Prostate gland (tissue), 2 donors: Measurements from ENCODE around the gene TNS3.

Experiments used
- POLR2A ChIP-seq: fragments of 450-650 bp; IDR thresholded peaks from one replicate; pipeline ENCODE4 v1.6.1; 2016; ENCODE audit warnings: antibody characterized with exemption, mild to moderate bottlenecking
- TF ChIP-seq, protein P1 (sequence below), 4 experiments: fragments of 200-600 bp in 2 of 4; fragments of 450-650 bp in 2 of 4; sonication (generic) in 2 of 4; IDR thresholded peaks; 1 replicate in 3 of 4; 2 replicates in 1 of 4; pipeline ENCODE4 v1.5.1; 2016 to 2019; ENCODE audit warnings: antibody characterized with exemption in 4 of 4, mild to moderate bottlenecking in 2 of 4, moderate library complexity in 2 of 4

DNA sequence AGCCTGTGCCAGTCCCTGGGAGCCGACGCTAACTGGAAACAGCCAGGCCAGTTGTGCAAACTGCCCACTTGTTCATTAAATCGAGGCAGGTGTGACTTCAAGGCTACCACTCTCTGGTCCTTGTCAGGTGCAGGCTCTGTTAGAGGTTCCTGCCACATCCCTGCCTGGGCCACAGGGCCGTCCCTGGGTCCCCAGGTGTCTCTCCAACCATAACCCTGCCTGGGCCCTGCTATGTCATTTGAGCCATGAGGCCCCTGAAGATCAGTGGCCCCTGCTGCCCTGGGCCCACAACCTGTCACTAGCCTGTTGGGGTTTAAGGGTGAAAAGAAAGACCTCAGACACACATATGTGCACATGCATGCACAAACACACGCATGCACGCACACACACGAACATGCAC is 326.9 kb downstream of the TNS3 start:
- TF ChIP-seq POLR2A = no peak
- TF ChIP-seq, protein P1, sequence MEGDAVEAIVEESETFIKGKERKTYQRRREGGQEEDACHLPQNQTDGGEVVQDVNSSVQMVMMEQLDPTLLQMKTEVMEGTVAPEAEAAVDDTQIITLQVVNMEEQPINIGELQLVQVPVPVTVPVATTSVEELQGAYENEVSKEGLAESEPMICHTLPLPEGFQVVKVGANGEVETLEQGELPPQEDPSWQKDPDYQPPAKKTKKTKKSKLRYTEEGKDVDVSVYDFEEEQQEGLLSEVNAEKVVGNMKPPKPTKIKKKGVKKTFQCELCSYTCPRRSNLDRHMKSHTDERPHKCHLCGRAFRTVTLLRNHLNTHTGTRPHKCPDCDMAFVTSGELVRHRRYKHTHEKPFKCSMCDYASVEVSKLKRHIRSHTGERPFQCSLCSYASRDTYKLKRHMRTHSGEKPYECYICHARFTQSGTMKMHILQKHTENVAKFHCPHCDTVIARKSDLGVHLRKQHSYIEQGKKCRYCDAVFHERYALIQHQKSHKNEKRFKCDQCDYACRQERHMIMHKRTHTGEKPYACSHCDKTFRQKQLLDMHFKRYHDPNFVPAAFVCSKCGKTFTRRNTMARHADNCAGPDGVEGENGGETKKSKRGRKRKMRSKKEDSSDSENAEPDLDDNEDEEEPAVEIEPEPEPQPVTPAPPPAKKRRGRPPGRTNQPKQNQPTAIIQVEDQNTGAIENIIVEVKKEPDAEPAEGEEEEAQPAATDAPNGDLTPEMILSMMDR (IDR thresholded peaks at IDR 0.05) = no peak
